Left renal cortex interstitium (tissue), 4 donors: Measurements from ENCODE around the gene SLC16A1. TPM values are rescaled to one million over a fixed set of nuclear protein-coding genes. Genes with fewer than 3 reads are reported as not detected.
"Not testable (repeated sequence)": the region's sequence is repeated elsewhere in the genome, so short reads cannot be mapped to it uniquely, and the experiment has no call there.

Experiments
- DNase-seq, 4 donors: peaks; one replicate each; pipeline ENCODE4 v3.0.0-alpha.2; 2013; ENCODE audit warnings: low read depth in 4 of 4, low spot score in 2 of 4, missing footprints in 1 of 4
- polyA plus RNA-seq, 4 donors: library from polyadenylated mRNA; unstranded; fragments of 120-200 nt; gene quantifications; one replicate each; pipeline ENCODE4 v1.2.1, GENCODE V29; 2013; ENCODE audit not compliant: insufficient read length in 4 of 4

Gene SLC16A1, protein sequence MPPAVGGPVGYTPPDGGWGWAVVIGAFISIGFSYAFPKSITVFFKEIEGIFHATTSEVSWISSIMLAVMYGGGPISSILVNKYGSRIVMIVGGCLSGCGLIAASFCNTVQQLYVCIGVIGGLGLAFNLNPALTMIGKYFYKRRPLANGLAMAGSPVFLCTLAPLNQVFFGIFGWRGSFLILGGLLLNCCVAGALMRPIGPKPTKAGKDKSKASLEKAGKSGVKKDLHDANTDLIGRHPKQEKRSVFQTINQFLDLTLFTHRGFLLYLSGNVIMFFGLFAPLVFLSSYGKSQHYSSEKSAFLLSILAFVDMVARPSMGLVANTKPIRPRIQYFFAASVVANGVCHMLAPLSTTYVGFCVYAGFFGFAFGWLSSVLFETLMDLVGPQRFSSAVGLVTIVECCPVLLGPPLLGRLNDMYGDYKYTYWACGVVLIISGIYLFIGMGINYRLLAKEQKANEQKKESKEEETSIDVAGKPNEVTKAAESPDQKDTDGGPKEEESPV
- polyA plus RNA-seq: 10 to 100 TPM; 53.5 to 65.0 (median 54.1) TPM

DNA sequence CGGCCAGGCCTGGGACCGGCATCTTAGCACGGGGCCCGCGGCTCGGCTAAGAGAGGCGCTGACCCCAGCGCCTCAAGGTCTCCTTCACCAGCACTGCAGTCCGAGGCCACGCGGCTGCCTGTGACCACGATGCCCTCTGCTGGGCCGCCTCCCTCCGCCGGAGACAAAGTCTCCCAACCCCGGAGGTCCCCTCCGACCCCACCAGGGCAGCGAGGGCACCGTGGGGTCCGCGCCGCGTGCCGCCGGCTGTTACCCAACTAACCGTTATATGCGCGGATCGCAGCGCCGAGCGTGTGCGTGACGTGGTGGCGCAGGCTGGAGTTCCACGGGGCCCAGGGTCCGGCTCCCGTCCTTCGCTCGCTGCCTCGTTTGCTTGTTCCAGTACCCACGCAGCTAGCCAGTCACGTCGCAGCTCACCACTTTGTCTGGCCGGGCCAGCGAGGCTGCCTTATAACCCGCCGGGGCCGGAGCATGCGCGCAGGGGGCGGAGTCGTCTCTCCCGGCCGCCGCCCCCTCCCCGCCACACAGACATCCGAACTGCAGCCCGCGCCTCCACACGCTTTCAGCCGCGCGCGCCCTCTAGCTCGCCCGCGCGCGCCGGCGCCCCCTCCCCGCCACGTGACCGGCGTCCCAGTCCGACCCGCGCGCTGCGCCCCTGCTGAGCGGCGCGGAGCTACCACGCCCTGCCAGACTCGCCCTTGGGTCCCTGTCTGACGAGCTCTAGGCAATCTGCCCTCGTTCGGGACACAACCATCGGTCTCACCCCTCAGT is at the start of gene SLC16A1:
SLC16A1 (minus strand) TSS at position 424 of the 771 bp plus-strand sequence. CDS start 26,888 bp downstream, outside the sequence.
- peak; percentile 67 to 86 (median 74) for DNase-seq

DNA sequence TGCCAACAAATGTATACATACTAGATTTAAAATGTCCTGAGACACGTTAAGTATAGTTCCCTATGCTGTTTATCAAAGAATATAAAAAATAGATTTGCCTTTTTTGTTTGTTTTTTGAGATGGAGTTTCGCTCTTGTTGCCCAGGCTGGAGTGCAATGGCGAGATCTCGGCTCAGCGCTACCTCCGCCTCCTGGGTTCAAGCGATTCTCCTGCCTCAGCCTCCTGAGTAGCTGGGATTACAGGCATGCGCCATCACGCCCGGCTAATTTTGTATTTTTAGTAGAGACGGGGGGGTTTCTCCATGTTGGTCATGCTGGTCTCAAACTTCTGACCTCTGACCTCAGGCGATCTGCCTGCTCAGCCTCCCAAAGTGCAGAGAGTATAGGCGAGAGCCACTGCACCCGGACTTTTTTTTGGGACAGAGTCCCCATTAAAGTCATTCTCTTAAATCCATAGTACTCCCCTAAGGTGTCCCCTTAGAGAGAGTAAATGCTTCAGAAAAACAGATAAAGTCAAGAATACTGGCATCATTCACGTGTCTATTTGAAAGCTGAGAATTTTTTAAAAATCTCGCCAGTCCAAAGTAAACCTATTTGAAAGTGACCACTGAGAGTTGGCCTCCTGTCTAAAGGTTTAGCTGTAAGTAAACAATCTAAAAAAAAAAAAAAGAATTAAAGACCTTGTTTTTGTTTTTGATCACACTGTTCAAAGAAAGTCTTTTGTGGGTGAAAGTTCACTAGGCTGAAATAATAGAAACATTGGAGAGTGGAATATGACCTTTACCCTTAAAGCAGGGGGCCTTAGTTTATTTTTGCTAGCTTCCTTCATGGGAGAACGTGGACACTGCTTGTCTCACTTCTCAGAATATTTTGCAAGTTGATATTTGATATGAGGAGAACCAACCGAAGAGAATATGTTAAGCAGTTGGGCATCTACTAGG is 48.0 kb upstream of the SLC16A1 start:
- DNase-seq: no peak

DNA sequence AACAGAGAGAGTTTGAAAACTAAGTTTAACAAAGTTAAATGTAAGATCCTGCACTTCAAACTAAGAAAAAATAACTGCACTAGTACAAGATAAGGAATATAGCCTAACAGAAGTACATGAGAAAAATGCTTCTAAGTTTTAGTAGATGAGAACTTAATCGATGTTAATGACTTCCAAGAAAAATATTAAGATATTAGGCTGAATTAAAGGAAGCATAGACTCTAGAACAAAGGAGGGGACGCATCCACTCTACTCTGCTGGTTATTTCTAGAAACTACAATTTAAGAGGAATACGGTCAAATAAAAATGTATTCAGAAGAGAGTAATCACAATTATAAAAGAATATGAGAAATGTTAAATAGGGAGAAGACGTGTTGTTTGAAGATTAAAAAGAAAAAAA is 46.3 kb upstream of the SLC16A1 start:
- DNase-seq: no peak

DNA sequence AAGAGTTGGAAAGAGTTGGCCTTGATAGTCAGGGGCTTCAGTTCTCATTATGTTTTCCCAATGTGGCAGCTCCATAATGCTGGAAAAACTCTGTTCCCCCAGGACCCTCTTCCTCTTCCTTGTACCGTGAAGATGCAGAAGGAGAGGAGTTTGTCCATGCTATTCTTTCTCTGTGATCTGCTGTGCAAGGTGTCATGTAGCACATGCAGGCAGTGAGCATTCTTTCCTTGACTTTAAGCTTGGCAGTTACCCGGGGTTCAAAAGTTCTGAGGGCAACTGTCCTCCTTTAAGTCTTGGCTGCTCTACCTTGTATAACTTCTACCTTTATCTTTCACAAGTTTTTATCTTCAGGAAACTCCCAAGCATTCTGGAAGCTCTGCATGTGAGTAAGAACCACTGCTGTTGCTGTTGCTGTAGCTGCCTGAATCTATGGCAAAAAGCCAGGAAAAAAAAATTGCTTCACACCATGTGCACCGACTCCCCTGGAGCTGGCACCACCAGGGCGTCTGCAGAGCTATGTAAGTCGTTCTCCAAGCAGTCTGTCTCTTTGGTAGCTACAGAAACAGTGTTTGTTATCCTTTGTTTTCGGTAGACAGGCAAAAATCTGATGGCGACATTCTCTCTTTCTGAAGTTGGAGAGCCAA is 42.7 kb upstream of the SLC16A1 start:
- DNase-seq: no peak

DNA sequence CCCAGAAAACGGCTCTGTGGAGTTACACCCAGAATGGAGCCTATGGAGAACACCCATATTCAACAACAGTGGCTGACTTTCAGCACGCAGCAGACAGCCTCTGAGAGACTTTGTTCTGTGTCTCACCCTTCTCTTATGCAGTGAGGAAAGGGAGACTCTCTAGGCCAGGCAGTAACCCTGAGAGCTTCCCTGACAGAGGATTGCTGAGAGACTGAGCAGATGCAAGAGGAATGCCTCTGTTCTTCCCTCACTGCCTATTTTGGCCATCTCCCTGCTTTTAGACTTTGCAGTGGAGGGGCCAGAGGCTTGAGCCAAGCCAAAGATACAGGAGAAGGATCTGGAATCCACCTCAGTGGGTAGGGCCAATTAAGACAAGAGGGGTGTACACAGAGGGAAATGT is 41.8 kb upstream of the SLC16A1 start:
- no peak for DNase-seq

DNA sequence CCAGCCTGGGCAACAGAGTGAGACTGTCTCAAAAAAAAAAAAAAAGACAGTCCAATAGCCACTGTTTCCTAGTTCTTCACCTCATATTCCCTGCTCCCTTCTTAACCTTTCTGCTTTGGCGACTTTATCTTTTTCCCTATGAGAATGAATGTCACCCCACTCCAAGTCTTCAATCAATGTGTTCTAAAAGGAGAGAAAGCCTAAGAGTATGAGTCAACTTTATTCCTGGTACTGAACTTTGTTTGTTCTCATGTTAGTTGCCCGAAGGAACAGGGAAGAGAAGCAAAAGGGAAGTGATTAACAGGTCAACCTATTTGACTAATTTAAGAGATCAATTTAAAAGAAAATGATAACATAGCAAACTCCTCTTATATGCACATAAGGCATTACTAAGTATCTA is 39.9 kb upstream of the SLC16A1 start:
- no peak for DNase-seq

DNA sequence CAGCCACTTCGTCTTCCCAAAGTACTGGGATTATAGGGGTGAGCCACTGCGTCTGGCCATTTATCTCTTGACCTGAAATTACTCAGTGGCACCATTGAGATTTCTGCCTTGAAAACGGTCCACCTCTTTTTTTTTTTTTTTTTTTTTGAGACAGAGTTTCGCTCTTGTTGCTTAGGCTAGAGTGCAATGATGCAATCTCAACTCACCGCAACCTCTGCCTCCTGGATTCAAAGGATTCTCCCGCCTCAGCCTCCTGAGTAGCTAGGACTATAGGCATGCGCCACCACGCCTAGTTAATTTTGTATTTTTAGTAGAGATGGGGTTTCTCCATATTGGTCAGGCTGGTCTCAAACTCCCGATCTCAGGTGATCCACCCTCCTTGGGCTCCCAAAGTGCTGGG is 39.0 kb upstream of the SLC16A1 start:
- not testable (repeated sequence) for DNase-seq

DNA sequence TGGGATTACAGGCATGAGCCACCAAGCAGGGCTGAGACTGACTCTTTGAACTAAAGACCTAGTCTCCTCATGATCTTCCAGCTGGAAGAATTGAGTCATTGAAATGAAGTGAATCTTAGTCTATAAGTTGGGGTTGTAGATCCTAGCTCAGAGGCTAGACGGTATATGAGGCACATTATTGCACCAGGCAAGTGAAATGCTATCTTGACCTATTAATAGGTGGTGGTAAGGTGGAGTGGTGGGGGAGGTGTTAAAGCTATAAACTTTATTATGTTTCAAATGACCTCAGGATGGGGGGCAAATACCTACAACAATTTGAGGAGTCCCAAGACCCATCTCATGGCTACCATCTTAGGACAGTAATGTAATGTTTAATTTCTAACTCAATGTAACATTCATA is 36.8 kb upstream of the SLC16A1 start:
- no peak for DNase-seq

DNA sequence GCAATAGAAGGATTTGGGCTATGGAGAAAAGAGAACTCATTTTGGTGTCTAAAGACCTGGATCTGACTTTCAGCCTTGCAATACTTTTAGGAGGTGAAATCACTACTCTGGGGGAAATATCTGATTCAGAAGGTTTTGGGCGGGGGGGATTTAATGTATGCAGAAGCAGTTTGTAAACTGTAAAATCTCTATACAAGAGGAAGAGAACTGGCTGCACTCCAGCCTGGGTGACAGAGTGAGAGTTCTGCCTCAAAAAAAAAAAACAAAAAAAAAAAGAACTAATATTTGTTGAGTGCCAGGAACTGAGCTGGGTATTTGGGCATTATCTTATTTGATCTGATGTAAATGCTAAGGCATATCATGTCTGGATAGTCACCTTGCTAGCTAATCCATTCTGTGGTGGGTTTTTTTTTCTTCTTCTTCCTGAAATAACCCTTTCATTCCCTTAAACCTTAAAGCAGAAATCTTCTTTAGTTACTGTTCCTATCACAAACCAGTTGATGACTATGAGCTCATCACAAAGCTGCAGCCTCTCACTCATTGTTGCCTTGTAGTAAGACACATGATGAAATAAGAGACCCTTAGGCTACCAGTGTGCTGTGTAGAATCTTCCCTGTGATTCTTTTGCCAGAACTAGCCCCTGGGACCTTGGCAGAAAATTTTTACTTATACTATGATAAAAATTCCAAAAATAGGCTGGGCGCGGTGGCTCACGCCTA is 35.6 kb upstream of the SLC16A1 start:
- no peak for DNase-seq

DNA sequence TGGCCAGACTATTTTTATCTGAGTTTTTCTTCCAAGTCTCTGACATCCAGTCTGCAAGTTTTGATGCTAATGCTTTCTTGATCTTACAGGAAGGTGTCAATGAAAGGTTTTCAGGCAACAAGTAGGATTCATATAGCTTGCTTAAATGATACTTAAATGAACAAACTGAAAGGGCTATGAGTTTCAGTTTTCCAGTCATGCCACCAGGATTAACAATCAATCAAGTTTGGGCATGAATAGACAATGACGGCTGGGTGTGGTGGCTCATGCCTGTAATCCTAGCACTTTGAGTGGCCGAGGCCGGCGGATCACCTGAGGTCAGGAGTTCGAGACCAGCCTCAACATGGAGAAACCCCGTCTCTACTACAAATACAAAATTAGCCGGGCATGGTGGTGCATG is 34.3 kb upstream of the SLC16A1 start:
- no peak for DNase-seq

DNA sequence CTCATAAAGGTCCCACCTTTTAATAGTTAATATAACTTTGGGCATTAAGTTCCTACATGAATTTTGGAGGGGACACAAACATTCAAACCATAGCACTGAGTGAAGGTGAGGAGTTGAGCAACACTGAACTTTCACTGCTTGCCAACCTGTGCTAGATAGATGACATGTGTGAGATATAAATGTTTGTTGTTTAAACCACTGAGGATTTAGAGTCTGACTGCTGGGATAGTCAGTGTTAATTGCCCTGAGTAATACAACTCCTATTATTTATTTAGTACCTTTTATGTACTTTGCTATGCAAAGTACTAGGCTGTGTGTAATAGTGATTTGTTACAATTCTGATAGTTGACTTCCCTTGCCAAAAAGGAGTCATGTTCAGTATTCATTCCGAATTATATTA is 32.4 kb upstream of the SLC16A1 start:
- no peak for DNase-seq

DNA sequence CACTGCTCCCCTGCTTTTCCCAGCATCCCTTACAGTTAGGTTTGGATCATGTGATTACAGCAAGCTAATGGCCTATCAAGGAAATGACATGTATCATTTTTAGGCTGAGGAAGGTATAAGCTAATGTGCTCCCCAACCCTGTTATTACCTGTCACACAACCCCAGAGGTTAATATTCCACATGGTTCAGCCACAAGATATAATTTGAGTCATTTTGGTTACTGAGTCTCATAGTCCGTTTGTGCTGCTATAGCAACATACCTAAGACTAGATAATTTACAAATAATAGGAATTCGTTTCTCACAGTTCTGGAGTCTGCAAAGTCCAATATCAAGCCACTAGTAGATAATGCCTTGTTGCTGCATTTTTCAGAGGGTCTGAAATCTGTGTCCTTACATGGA is 29.1 kb upstream of the SLC16A1 start:
- no peak for DNase-seq

DNA sequence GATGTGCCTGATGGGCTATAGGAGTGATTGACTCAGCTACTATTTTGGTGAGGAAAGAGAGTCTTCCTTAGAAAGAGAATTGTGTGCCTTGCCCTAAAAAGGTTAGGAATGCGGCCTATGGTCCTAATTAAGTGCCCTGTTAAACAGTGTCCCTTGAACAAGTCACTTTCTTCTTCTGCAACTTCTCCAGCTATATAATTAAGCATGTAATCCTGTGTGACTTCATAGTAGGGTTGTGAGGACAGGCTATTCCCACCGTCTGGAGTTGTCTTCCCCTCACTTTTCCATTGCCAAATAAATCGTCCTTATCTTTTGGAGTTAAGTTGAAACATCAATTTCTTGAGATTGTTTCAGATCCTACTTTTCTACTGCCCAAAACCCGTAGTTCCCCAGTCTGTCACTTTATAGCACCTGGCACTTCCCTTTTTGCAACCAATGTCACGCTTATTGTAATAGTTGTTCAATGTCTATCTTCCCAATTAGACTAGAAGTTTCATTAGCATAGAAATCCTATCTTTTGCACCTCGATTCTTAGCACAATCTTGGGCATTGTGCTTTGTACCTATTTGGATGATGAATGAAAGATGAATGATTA is 27.6 kb upstream of the SLC16A1 start:
- no peak for DNase-seq

DNA sequence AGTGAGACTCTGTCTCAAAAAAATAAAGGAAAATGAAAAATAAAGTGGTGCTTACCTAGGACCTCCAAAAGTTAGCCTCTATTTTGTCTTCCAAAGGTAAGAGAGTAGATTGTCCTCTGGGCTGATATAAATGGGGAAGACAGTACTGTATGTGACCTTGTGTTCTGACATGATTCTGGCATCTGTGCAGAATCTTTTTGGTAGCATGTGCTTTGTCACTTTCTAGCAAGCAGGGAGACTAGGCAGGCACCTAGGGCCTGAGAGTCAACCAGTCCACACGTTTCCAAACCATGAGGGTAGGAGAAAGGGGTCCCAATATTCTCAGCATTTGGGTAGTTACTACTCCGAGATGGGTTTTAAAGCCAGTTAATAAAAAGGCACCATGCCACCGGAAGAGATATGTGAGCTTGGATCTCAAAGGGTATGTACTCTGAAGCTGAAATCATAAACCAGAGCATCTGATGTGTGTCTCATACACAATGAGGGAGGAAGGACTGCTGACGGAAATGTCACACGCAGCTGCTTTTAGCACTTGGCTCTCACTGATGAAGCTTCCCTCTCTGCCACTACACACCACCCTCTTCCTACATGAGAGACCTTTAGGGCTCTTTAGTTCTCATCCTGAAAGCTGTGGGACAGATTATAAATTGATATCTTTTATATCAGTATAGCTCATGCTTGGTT is 27.0 kb upstream of the SLC16A1 start:
- no peak for DNase-seq

DNA sequence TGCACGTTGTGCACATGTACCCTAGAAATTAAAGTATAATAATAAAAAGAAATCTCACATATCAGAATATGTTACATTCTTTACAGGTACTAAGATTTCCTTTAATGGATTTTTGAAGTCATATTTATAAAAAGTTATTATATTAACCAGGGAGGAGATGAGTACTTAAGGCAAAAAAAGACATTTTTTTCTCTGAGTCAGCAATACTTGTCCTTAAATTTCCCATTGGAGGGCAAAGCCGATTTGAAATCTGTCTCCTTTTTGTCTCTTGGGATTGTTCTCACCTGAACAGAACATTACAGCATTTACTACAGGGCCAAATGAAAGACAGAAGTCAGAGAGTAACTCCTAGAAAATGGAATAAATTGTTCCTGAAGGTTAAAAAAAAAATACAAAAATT is 26.3 kb upstream of the SLC16A1 start:
- DNase-seq: no peak

DNA sequence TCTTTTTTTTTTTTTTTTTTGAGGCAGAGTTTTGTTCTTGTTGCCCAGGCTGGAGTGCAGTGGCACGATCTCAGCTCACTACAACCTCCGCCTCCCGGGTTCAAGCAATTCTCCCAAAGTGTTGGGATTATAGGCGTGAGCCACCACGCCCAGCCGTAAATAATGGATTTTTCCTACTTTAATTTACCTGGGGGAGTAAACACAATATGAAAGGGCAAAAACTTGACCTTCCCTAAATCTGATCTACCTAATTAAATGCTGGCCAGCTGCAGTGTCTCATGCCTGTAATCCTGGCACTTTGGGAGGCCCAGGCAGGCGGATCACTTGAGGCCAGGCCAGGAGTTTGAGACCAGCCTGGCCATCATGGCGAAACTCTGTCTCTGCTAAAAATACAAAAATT is 25.8 kb upstream of the SLC16A1 start:
- not testable (repeated sequence) for DNase-seq

DNA sequence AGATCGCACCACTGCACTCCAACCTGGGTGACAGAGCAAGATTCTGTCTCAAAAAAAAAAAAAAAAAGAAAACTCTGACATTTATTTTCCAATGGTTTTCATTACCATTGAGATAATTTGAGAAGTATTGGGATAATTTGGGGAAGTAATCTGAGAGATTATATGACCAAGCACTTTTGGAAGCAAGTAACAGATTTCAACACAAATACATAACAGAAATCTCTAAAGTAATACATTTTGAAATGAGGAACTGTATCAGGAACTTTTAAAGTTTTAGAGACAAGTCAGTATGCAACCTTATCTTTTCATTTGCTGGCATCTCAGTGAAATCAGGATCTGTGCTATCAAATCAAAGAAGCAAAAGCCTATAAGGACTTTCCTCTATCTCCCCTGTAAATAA is 25.4 kb upstream of the SLC16A1 start:
- no peak for DNase-seq

DNA sequence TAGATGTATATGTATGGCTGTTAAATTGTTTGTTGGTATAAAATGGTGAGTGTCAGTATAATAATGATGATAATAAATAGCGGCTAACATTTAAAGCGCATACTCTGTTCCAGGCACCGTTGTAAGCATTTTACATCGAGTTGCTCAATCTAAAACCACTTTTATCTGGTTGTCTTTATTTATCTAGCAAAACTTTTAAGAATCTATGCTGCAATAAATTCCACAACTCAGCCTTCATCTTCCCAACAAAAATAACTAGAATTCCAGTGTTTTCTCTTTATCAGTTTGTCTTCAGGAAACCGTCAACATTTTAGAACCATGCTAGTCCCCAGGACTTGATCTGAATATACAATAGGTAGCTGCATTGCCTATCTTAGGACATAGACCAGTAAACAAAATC is 19.3 kb upstream of the SLC16A1 start:
- no peak for DNase-seq

DNA sequence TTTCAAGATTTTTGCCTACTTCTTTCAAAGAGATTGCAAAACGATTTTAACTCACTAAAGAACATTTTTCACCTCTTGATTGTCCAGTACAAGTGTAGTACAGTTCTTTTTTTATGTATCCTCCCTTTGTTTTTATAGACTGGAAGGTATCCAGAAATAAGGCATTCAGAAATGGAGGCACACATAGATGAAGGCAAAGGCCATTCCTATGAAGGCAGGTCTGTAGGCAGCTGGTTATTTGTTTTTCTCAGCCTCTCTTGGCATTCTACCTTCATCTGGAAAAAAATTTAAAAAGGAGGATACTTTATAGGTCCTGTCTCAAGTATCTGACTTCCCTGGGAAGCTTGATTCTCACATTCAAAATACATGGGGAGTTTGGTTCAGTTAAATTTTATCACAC is 18.6 kb upstream of the SLC16A1 start:
- DNase-seq: no peak
